IPS DF 6.9 (cell line): ENCODE results near the gene TRIM15.
A peak's percentile ranks its signal among the peaks of the same experiment; 100 is the strongest.
"Not testable (repeated sequence)": the region's sequence is repeated elsewhere in the genome, so short reads cannot be mapped to it uniquely, and the experiment has no call there.

ENCODE experiments used
- DNase-seq: peaks from one replicate; pipeline ENCODE4 v3.0.0-alpha.2; 2013; ENCODE audit warnings: low read depth, low spot score
- H3K27ac ChIP-seq: one replicate; pipeline ENCODE4 v1.5.1; 2013; ENCODE audit warnings: low read length, control low read depth
- H3K27me3 ChIP-seq: 2 replicates; pipeline ENCODE4 v1.6.1; 2013; ENCODE audit warnings: mild to moderate bottlenecking, low read length; ENCODE audit not compliant: control insufficient read depth, insufficient read depth
- H3K36me3 ChIP-seq: 2 replicates; pipeline ENCODE4 v1.6.1; 2013; ENCODE audit warnings: low read length; ENCODE audit not compliant: control insufficient read depth, insufficient read depth
- H3K4me1 ChIP-seq: 2 replicates; pipeline ENCODE4 v1.6.1; 2013; ENCODE audit warnings: low read length; ENCODE audit not compliant: control insufficient read depth, insufficient read depth
- H3K4me3 ChIP-seq: 2 replicates; pipeline ENCODE4 v1.5.1; 2013; ENCODE audit warnings: mild to moderate bottlenecking, low read length
- H3K9me3 ChIP-seq: 2 replicates; pipeline ENCODE4 v1.6.1; 2013; ENCODE audit warnings: low read length, inconsistent platforms; ENCODE audit not compliant: control insufficient read depth, insufficient read depth
- WGBS: extraction: QIAGEN DNeasy Blood & Tissue Kit; methylation state at CpG from one replicate; pipeline ENCODE4 v1.1.7; 2013; ENCODE audit warnings: mixed read lengths, missing lambda C conversion rate; ENCODE audit not compliant: insufficient read length, insufficient coverage; 5-methylcytosine and 5-hydroxymethylcytosine counted together

Gene TRIM15

GRCh38 chr6:30163090-30163917 is at the start of gene TRIM15:
TRIM15 (plus strand) TSS chr6:30163546; CDS start chr6:30163685, 139 bp downstream.
- H3K36me3 ChIP-seq, result no peaks in the 10 kb centered on the region
- no peak within 1 kb of the TSS for H3K27ac ChIP-seq
- H3K4me3 ChIP-seq, result no peak within 1 kb of the TSS
- H3K27me3 ChIP-seq, result no peaks in the 10 kb centered on the region
- DNase-seq, result no peak
- H3K4me1 ChIP-seq, result no peaks in the 10 kb centered on the region
- no CpG with 5 or more reads among the region's 31 CpGs for WGBS
- no peaks in the 10 kb centered on the region for H3K9me3 ChIP-seq

GRCh38 chr6:30113841-30114240 is 49.5 kb upstream of the TRIM15 start:
- H3K27ac ChIP-seq, result no peak overlapping the region
- no CpG with 5 or more reads among the region's 1 CpG for WGBS

GRCh38 chr6:30116724-30117123 is 46.6 kb upstream of the TRIM15 start:
- H3K27me3 ChIP-seq, result no peaks in the 10 kb centered on the region; the same call in 1 of the 2 replicates
- no peak overlapping the region for H3K27ac ChIP-seq
- no CpG with 5 or more reads among the region's 6 CpGs for WGBS
- DNase-seq, result no peak
- H3K4me1 ChIP-seq, result no peaks in the 10 kb centered on the region
- no peaks in the 10 kb centered on the region for H3K9me3 ChIP-seq
- H3K36me3 ChIP-seq, result no peaks in the 10 kb centered on the region
- H3K4me3 ChIP-seq, result no peak overlapping the region

More at GRCh38 chr6:30113841-30114240, 49.5 kb upstream of the TRIM15 start:
- Histone ChIP-seq H3K27me3 (peaks cover 2% of the 10 kb centered on the region), H3K4me1 (no peaks in the 10 kb centered on the region), H3K4me3 (no peak overlapping the region), H3K36me3 (no peaks in the 10 kb centered on the region), H3K9me3 (no peaks in the 10 kb centered on the region)
- DNase-seq, result no peak

DNA sequence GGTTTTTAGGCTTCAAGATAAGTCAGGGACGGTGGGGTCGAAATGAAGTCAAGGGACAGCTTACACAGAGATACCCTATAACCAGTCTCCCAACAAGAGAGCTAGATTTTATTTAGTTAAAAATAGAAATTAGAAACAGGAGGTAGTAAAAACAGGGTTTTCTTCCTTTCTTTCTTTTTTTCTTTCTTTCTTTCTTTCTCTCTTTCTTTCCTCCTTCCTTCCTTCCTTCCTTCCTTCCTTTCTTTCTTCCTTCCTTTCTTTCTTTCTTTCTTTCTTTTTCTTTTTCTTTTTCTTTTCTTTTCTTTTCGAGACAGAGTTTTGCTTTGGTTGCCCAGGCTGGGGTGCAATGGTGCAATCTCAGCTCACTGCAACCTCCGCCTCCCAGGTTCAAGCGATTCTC is 44.7 kb upstream of the TRIM15 start:
- H3K27me3 ChIP-seq, H3K27ac ChIP-seq, H3K4me1 ChIP-seq, H3K9me3 ChIP-seq, DNase-seq, H3K36me3 ChIP-seq, H3K4me3 ChIP-seq: not testable (repeated sequence)
- WGBS, result no CpG with 5 or more reads among the region's 5 CpGs

DNA sequence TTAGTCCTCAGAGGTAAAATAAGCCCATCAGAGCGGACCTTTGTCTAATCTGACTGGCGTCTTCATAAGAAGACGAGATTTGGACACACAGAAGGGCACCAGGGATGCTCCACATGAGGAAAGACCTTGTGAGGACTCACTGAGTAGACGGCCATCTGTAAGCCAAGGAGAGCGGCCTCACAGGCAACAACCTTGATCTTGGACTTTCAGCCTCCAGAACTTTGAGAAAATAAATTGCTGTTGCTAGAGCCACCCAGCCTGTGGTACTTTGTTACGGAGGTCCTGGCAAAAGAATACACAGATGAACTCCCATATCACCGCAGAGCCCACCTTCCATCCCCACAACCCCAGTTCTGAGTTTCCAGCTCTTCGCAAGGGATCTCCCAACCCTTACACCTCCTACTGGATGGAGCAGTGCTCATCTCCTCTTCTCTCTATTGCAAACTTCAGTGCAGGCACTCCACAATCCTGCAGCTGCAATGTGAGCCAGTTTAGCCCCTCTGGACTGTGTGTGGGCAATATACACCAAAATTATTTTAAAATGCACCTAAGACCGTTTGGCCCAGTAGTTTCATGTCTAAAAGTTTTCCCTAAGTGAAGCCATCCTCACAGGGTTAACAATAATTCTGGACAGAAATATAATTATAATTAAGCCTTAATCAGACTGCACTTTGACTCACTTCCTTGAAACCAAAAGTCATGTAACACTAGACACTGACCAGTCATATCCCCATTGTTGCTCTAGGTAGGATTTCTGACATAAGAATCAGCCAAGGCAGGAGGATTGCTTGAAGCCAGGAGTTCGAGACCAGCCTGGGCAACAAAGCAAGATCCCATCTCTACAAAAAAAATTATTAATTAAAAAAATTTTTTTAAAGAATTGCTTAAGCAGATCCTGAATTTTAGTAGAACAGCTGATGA is 41.6 kb upstream of the TRIM15 start:
- no peaks in the 10 kb centered on the region for H3K9me3 ChIP-seq
- WGBS, result no CpG with 5 or more reads among the region's 10 CpGs
- H3K27ac ChIP-seq, result no peak overlapping the region
- H3K4me3 ChIP-seq, result no peak overlapping the region
- H3K27me3 ChIP-seq, result peaks cover 8% of the 10 kb centered on the region; the same call in 1 of the 2 replicates
- no peaks in the 10 kb centered on the region for H3K4me1 ChIP-seq
- H3K36me3 ChIP-seq, result no peaks in the 10 kb centered on the region
- DNase-seq, result no peak

DNA sequence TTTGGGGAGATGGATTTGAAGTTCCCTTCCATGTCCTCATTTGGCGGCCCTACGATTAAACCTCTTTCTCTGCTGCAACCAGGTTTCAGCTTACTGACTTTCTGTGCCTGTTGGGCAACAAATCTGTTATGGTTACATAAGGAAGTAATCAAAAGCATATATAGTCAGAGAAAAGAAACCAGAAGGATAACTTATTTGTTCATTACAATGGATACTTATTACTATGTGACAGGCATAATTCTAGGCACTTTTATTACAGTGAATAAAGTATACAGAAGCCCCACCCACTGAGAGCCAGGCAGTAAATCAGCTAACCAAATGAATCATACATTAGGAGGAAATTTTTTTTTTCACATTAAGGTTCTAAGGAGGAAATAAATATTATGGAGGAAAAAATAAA is 40.8 kb upstream of the TRIM15 start:
- H3K4me3 ChIP-seq, result no peak overlapping the region
- no peak for DNase-seq
- H3K36me3 ChIP-seq, result no peaks in the 10 kb centered on the region
- H3K4me1 ChIP-seq, result no peaks in the 10 kb centered on the region
- peaks cover 12% of the 10 kb centered on the region for H3K27me3 ChIP-seq
- no peaks in the 10 kb centered on the region for H3K9me3 ChIP-seq
- no CpG with 5 or more reads among the region's 2 CpGs for WGBS
- H3K27ac ChIP-seq, result no peak overlapping the region

DNA sequence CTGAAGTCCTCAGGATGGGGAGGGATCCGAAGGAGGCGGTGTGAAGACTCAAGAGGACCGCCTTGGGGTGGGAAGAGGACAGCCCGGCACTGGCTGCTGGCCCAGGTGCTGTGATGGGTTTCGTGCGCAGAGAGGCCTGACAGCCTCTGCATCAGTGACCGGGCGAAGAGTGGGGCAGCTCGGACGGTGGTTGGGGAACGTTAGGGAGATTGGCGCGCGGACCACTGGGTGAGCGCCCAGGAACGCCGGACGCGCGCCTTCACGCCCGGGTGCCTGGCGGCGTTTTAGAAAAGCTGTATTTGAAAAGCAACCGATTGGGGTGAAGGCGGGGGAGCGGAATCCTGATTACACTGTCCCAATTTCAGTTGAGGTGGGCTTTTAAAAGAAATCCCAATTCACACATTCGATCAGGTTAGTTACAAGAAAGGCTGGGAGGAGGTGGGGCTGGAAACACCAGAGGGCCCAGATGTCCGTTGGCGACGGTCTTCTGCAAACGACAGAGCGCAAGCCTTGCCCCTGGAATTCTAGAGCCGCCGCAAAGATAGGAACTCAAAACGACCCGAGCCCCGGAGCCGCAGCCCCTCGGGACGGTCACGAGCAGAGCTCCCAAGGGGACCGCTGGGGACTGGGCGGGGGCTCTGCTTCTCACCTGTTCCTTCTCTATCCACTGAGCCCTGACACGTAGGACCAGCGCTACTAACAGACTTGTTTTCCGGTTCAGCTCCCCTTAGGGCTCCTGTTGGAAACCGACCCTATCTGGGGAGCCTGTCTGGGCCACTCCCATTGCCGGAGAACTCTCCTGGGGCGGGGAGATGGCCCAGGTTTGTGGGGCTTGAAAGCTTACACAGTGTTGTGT is 35.9 kb upstream of the TRIM15 start:
- WGBS, result no CpG with 5 or more reads among the region's 50 CpGs
- peaks cover 29% of the 10 kb centered on the region for H3K27me3 ChIP-seq
- no peak for DNase-seq
- H3K27ac ChIP-seq, result no peak overlapping the region
- H3K4me1 ChIP-seq, result no peaks in the 10 kb centered on the region
- no peaks in the 10 kb centered on the region for H3K36me3 ChIP-seq
- H3K4me3 ChIP-seq, result peak overlapping the region; percentile 39; the same call in 1 of the 2 replicates
- H3K9me3 ChIP-seq, result no peaks in the 10 kb centered on the region

GRCh38 chr6:30129265-30130178 is 33.8 kb upstream of the TRIM15 start:
- DNase-seq, result no peak
- no peak overlapping the region for H3K27ac ChIP-seq
- H3K36me3 ChIP-seq, result no peaks in the 10 kb centered on the region
- H3K27me3 ChIP-seq, result peaks cover 27% of the 10 kb centered on the region
- H3K4me3 ChIP-seq, result no peak overlapping the region
- WGBS, result no CpG with 5 or more reads among the region's 10 CpGs
- no peaks in the 10 kb centered on the region for H3K4me1 ChIP-seq
- no peaks in the 10 kb centered on the region for H3K9me3 ChIP-seq

- H3K27ac ChIP-seq, result no peak overlapping the region
- H3K27me3 ChIP-seq, result peaks cover 27% of the 10 kb centered on the region
- DNase-seq, result no peak
- WGBS, result no CpG with 5 or more reads among the region's 4 CpGs
- no peaks in the 10 kb centered on the region for H3K36me3 ChIP-seq
- H3K4me1 ChIP-seq, result no peaks in the 10 kb centered on the region
- H3K9me3 ChIP-seq, result no peaks in the 10 kb centered on the region
- H3K4me3 ChIP-seq, result no peak overlapping the region
These were observed 33.1 kb upstream of the TRIM15 start for GRCh38 chr6:30130179-30130679.
